Measurements from ENCODE around the gene ARCN1. TPM values are rescaled to one million over a fixed set of nuclear protein-coding genes. Genes with fewer than 3 reads are reported as not detected.

The ARCN1 gene
- total and polyA plus RNA-seq, 2 of the 4 experiments (the other 2 are of a cell fraction): 148 to 212 TPM

DNA sequence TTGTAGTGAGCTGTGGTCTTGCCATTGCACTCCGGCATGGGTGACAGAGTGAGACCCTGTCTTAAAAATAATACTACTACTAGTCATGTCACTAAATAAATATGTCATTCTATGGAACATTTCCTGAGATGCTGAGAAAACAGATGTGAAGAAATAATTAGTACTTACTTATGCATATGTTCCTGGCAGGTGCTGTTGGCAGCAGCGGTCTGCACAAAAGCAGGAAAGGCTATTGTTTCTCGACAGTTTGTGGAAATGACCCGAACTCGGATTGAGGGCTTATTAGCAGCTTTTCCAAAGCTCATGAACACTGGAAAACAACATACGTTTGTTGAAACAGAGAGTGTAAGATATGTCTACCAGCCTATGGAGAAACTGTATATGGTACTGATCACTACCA is 8.8 kb downstream of the ARCN1 start:
- no peak overlapping the region for H3K4ac ChIP-seq (ENCODE audit: low read depth, low read length)
- no peak overlapping the region for H3K18ac ChIP-seq (ENCODE audit: low read depth, low read length)
- no CpG with 5 or more reads among the region's 6 CpGs for WGBS, 2 experiments (ENCODE audit: extremely low coverage in 2 of 2, insufficient read length in 1 of 2)
- H4K8ac ChIP-seq (ENCODE audit: low read depth in 2 of 2, low read length in 2 of 2): no peak overlapping the region
- no peak for TF ChIP-seq RAD21 (IDR thresholded peaks at IDR 0.05; ENCODE audit: low read length)
- no peak for TF ChIP-seq FOS (IDR thresholded peaks at IDR 0.05; ENCODE audit: low read depth, low read length)
- TF ChIP-seq BHLHE40 (IDR thresholded peaks at IDR 0.05; ENCODE audit: low read depth, low read length): no peak
- peaks cover 7 to 52% of the 10 kb centered on the region in 2 experiments; a peak in 3 of 4 replicates for H3K79me1 ChIP-seq (ENCODE audit: low read depth in 1 of 2, low read length in 2 of 2)
- CTCF ChIA-PET: no interaction called here
- H3K27ac ChIP-seq (ENCODE audit: insufficient read depth, low read length): no peak overlapping the region
- DNase-seq: no peak
- H3K4me1 ChIP-seq (ENCODE audit: control insufficient read depth, insufficient read depth, low read length): peaks cover 5% of the 10 kb centered on the region
- H3K27me3 ChIP-seq (ENCODE audit: control insufficient read depth, insufficient read depth, low read length): no peaks in the 10 kb centered on the region
- H2AK9ac ChIP-seq (replicated peaks; ENCODE audit: low read depth, low read length, poor library complexity): no peak overlapping the region
- H3K56ac ChIP-seq (ENCODE audit: extremely low read depth, insufficient read depth, low read length): no peak overlapping the region
- no peak overlapping the region for H2BK20ac ChIP-seq (ENCODE audit: low read depth, low read length)
- no peak overlapping the region for H3K9ac ChIP-seq (ENCODE audit: low read depth, low read length)
- H3K9me3 ChIP-seq (ENCODE audit: control insufficient read depth, insufficient read depth, low read length): no peaks in the 10 kb centered on the region
- H2BK15ac ChIP-seq (ENCODE audit: low read depth, low read length): no peak overlapping the region
- intact Hi-C loops (cut with micrococcal nuclease) (no loop called here), in situ Hi-C loops (cut with MboI; ENCODE audit: low sequenced_read_pairs) (no loop called here), dilution Hi-C loops (cut with HindIII; ENCODE audit: low sequenced_read_pairs, unreplicated experiment) (no loop called here)
- peaks cover 14% of the 10 kb centered on the region for H3K9me1 ChIP-seq (ENCODE audit: insufficient read depth, low read length)
- no peak overlapping the region for H4K5ac ChIP-seq (ENCODE audit: low read depth, low read length)
- H3K4me2 ChIP-seq (ENCODE audit: low read depth, low read length): no peak overlapping the region
- H2BK120ac ChIP-seq (ENCODE audit: low read depth, low read length): no peak overlapping the region
- no peak overlapping the region for H3K23ac ChIP-seq (ENCODE audit: low read depth, low read length)
- H4K91ac ChIP-seq (ENCODE audit: insufficient read depth, low read depth, low read length): no peak overlapping the region
- no peak overlapping the region for H3K4me3 ChIP-seq (ENCODE audit: insufficient read depth, low read depth, low read length)
- no peak for ATAC-seq (ENCODE audit: low read depth)
- BruUV-seq (replicated peaks): no TSS peak
- no peak overlapping the region for H2BK5ac ChIP-seq (ENCODE audit: low read depth, low read length, poor library complexity, severe bottlenecking)
- H4K20me1 ChIP-seq (ENCODE audit: insufficient read depth, low read length): peaks cover 84% of the 10 kb centered on the region
- POLR2A ChIA-PET (ENCODE audit: unreplicated experiment): no interaction called here
- H2AFZ ChIP-seq (replicated peaks; ENCODE audit: low read length, poor library complexity): no peak overlapping the region
- no peak overlapping the region for H2AK5ac ChIP-seq (ENCODE audit: low read depth, low read length)
- H3K14ac ChIP-seq (replicated peaks; ENCODE audit: low read depth, low read length): no peak overlapping the region
- peaks cover 40% of the 10 kb centered on the region for H3K36me3 ChIP-seq (ENCODE audit: control insufficient read depth, insufficient read depth, low read length)

All from IMR-90 (cell line).